A549 (cell line): Measurements from ENCODE around the gene MINPP1. TPM values are rescaled to one million over a fixed set of nuclear protein-coding genes. Genes with fewer than 3 reads are reported as not detected.

Experiments used
- ATAC-seq, 2 experiments: fragments of 200-7000 bp in 1 of 2; fragments of >200 bp in 1 of 2; cut with Nextera tagmentation in 1 of 2; cut with Tn5 transposase in 1 of 2; 3 replicates each; pipeline versions ENCODE4 v1.8.0 to v1.9.1; 2018 to 2020; ENCODE audit warnings: mild to moderate bottlenecking in 1 of 2, moderate library complexity in 1 of 2
- CTCF ChIA-PET: fragments of 300-600 bp; sonication (Branson Sonifier 250); formaldehyde crosslinking; extraction: SDS; loops from one replicate; lab custom pipeline; 2021; ENCODE audit warnings: antibody characterized with exemption, inconsistent platforms; lab: Yijun Ruan, JAX
- POLR2A ChIA-PET: fragments of 350-600 bp; formaldehyde crosslinking; extraction: SDS; loops from one replicate; lab custom pipeline; 2021; ENCODE audit warnings: antibody characterized with exemption, inconsistent platforms; lab: Yijun Ruan, JAX
- DNase-seq, 2 experiments: peaks; one replicate each; pipeline versions ENCODE4 v3.0.0 to v3.0.0-alpha.2; 2011 to 2016; ENCODE audit warnings: low read depth in 1 of 2, low spot score in 1 of 2
- FAIRE-seq: peaks from 2 replicates; lab custom pipeline; 2011; peaks lifted over from hg19 to GRCh38; lab: Jason Lieb, UNC
- H3K27ac ChIP-seq, 2 experiments: fragments of >200 bp; sonication (Bioruptor Twin); formaldehyde crosslinking; 3 replicates each; pipeline ENCODE4 v1.5.1; 2016 to 2017
- H3K4me1 ChIP-seq: fragments of >200 bp; sonication (Bioruptor Twin); formaldehyde crosslinking; 3 replicates; pipeline ENCODE4 v1.6.1; 2016
- H3K4me2 ChIP-seq: fragments of >200 bp; sonication (Bioruptor Twin); formaldehyde crosslinking; 3 replicates; pipeline ENCODE4 v1.6.1; 2016
- H3K4me3 ChIP-seq: fragments of >200 bp; sonication (Bioruptor Twin); formaldehyde crosslinking; 3 replicates; pipeline ENCODE4 v1.5.1; 2016
- H3K9me3 ChIP-seq: fragments of >200 bp; sonication (Bioruptor Twin); formaldehyde crosslinking; 3 replicates; pipeline ENCODE4 v1.6.1; 2016
- BCL3 ChIP-seq: fragments of >200 bp; sonication (Bioruptor Twin); formaldehyde crosslinking; IDR thresholded peaks from 3 replicates; pipeline ENCODE4 v1.6.1; 2016
- CBX8 ChIP-seq: fragments of 200-600 bp; sonication (generic); IDR thresholded peaks from 2 replicates; pipeline ENCODE4 v1.6.1; 2016
- CTCF ChIP-seq: fragments of >200 bp; sonication (Bioruptor Twin); formaldehyde crosslinking; IDR thresholded peaks from 3 replicates; pipeline ENCODE4 v1.5.1; 2016
- EHF ChIP-seq: fragments of 250-450 bp; sonication (Bioruptor Pico); IDR thresholded peaks from 2 replicates; pipeline ENCODE4 v1.5.0; 2020; ENCODE audit warnings: mild to moderate bottlenecking
- FOSL2 ChIP-seq, 2 experiments: fragments of 450-650 bp in 1 of 2; fragments of >200 bp in 1 of 2; sonication (Bioruptor Twin) in 1 of 2; formaldehyde crosslinking; IDR thresholded peaks; 2 replicates each; pipeline versions ENCODE4 v1.5.0 to v1.6.1; 2016 to 2020; ENCODE audit warnings: mild to moderate bottlenecking in 1 of 2, moderate library complexity in 1 of 2
- GATA3 ChIP-seq: IDR thresholded peaks from 2 replicates; pipeline ENCODE4 v1.6.1; 2012; ENCODE audit warnings: borderline replicate concordance
- HDAC2 ChIP-seq: fragments of 200-600 bp; sonication (generic); IDR thresholded peaks from 2 replicates; pipeline ENCODE4 v1.6.1; 2016
- HEYL ChIP-seq: fragments of 250-450 bp; sonication (Bioruptor Pico); IDR thresholded peaks from 2 replicates; pipeline ENCODE4 v1.8.0; 2021; ENCODE audit warnings: mild to moderate bottlenecking, moderate library complexity
- KDM5A ChIP-seq: fragments of 200-600 bp; sonication (generic); IDR thresholded peaks from 2 replicates; pipeline ENCODE4 v1.6.1; 2016; ENCODE audit warnings: antibody characterized with exemption, mild to moderate bottlenecking
- SREBF2 ChIP-seq: fragments of 450-650 bp; IDR thresholded peaks from 2 replicates; pipeline ENCODE4 v1.6.1; 2014; ENCODE audit warnings: mild to moderate bottlenecking, moderate library complexity
- WGBS: methylation state at CpG from one replicate; pipeline ENCODE4 v1.1.6; 2017; ENCODE audit errors: missing lambda C conversion rate; 5-methylcytosine and 5-hydroxymethylcytosine counted together
- polyA plus RNA-seq, 4 experiments: library from polyadenylated mRNA; depleted of rRNA in 3 of 4; stranded (reverse); fragments of >200 nt; fragmentation: RNase III in 1 of 4; extraction: RNeasy Plus Mini Kit Qiagen cat#74134 plus additional on column Dnase treatment in 1 of 4; gene quantifications; 2 replicates in 3 of 4; 3 replicates in 1 of 4; pipeline ENCODE4 v1.2.3, GENCODE V29; 2011 to 2017
- TF ChIP-seq, protein P1 (sequence below): fragments of 250-450 bp; sonication (Bioruptor Pico); IDR thresholded peaks from 2 replicates; pipeline ENCODE4 v1.5.0; 2021; ENCODE audit warnings: mild to moderate bottlenecking, moderate library complexity, borderline replicate concordance
- TF ChIP-seq, protein P2 (sequence below): fragments of 200-600 bp; sonication (generic); IDR thresholded peaks from 2 replicates; pipeline ENCODE4 v1.6.1; 2016; ENCODE audit warnings: antibody characterized with exemption, mild to moderate bottlenecking, moderate library complexity
- TF ChIP-seq, protein P3 (sequence below): fragments of >200 bp; sonication (Bioruptor Twin); formaldehyde crosslinking; IDR thresholded peaks from 2 replicates; pipeline ENCODE4 v1.6.1; 2016
- TF ChIP-seq, protein P4 (sequence below): fragments of 450-650 bp; IDR thresholded peaks from 2 replicates; pipeline ENCODE4 v1.6.1; 2014; ENCODE audit warnings: antibody characterized with exemption

Gene MINPP1
- polyA plus RNA-seq, 2 of the 4 experiments (the other 2 are of a cell fraction) = 28.4 to 31.4 TPM

GRCh38 chr10:87503886-87504285 lies 807 bp upstream of the MINPP1 start (continued):
- TF ChIP-seq, protein P1, sequence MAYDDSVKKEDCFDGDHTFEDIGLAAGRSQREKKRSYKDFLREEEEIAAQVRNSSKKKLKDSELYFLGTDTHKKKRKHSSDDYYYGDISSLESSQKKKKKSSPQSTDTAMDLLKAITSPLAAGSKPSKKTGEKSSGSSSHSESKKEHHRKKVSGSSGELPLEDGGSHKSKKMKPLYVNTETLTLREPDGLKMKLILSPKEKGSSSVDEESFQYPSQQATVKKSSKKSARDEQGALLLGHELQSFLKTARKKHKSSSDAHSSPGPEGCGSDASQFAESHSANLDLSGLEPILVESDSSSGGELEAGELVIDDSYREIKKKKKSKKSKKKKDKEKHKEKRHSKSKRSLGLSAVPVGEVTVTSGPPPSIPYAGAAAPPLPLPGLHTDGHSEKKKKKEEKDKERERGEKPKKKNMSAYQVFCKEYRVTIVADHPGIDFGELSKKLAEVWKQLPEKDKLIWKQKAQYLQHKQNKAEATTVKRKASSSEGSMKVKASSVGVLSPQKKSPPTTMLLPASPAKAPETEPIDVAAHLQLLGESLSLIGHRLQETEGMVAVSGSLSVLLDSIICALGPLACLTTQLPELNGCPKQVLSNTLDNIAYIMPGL = no peak
- TF ChIP-seq SREBF2 = no peak
- TF ChIP-seq, protein P2, sequence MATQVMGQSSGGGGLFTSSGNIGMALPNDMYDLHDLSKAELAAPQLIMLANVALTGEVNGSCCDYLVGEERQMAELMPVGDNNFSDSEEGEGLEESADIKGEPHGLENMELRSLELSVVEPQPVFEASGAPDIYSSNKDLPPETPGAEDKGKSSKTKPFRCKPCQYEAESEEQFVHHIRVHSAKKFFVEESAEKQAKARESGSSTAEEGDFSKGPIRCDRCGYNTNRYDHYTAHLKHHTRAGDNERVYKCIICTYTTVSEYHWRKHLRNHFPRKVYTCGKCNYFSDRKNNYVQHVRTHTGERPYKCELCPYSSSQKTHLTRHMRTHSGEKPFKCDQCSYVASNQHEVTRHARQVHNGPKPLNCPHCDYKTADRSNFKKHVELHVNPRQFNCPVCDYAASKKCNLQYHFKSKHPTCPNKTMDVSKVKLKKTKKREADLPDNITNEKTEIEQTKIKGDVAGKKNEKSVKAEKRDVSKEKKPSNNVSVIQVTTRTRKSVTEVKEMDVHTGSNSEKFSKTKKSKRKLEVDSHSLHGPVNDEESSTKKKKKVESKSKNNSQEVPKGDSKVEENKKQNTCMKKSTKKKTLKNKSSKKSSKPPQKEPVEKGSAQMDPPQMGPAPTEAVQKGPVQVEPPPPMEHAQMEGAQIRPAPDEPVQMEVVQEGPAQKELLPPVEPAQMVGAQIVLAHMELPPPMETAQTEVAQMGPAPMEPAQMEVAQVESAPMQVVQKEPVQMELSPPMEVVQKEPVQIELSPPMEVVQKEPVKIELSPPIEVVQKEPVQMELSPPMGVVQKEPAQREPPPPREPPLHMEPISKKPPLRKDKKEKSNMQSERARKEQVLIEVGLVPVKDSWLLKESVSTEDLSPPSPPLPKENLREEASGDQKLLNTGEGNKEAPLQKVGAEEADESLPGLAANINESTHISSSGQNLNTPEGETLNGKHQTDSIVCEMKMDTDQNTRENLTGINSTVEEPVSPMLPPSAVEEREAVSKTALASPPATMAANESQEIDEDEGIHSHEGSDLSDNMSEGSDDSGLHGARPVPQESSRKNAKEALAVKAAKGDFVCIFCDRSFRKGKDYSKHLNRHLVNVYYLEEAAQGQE = no peak
- no peak for TF ChIP-seq GATA3
- TF ChIP-seq EHF (CRISPR knock-in tag) = no peak
- TF ChIP-seq HEYL = no peak

GRCh38 chr10:87504307-87504639 lies 420 bp upstream of the MINPP1 start:
- POLR2A ChIA-PET = interaction anchor here (0.6 to 1.5 kb wide), 4 partner anchors 9 to 314 kb away, joined by 3 to 6 read pairs (median 4); no protein-coding TSS in a partner anchor
- TF ChIP-seq, protein P3, sequence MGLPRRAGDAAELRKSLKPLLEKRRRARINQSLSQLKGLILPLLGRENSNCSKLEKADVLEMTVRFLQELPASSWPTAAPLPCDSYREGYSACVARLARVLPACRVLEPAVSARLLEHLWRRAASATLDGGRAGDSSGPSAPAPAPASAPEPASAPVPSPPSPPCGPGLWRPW = no peak
- TF ChIP-seq CBX8 (no peak), KDM5A (no peak), FOSL2 (IDR thresholded peaks at IDR 0.05) (no peak), FOSL2 (CRISPR knock-in tag; IDR thresholded peaks at IDR 0.05) (no peak), CTCF (no peak), HDAC2 (no peak), BCL3 (no peak)
- TF ChIP-seq, protein P4, sequence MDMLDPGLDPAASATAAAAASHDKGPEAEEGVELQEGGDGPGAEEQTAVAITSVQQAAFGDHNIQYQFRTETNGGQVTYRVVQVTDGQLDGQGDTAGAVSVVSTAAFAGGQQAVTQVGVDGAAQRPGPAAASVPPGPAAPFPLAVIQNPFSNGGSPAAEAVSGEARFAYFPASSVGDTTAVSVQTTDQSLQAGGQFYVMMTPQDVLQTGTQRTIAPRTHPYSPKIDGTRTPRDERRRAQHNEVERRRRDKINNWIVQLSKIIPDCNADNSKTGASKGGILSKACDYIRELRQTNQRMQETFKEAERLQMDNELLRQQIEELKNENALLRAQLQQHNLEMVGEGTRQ = no peak
- TF ChIP-seq, protein P2 = no peak
- H3K9me3 ChIP-seq = no peaks in the 10 kb centered on the region
- FAIRE-seq (no peak), ATAC-seq (no peak), DNase-seq (no peak)
- peak overlapping the region; percentile 86 to 90 for H3K27ac ChIP-seq
- CTCF ChIA-PET = interaction anchor here (0.9 to 2.1 kb wide), 6 partner anchors 14 to 564 kb away, joined by 3 to 8 read pairs (median 4); no protein-coding TSS in a partner anchor
- peaks cover 41% of the 10 kb centered on the region for H3K4me1 ChIP-seq
- 25% methylated on average over 10 of the region's 10 CpGs for WGBS
- H3K4me2 ChIP-seq = peak overlapping the region; percentile 97
- H3K4me3 ChIP-seq = peak overlapping the region; percentile 87
